Head of caudate nucleus (tissue), 42 donors: ENCODE measurements around the gene GLP2R.
A peak's percentile ranks its signal among the peaks of the same experiment; 100 is the strongest.

Experiments used
- DNase-seq, 42 donors: peaks; one replicate each; pipeline versions ENCODE4 v3.0.0 to v3.0.0-alpha.2; 2020 to 2021; ENCODE audit warnings: mixed read lengths in 7 of 42
- intact Hi-C: fragments of 100-400 bp; cut with DNase I; formaldehyde crosslinking; loops from one replicate; pipeline ENCODE4 v1.15.0; 2022

Gene GLP2R

DNA sequence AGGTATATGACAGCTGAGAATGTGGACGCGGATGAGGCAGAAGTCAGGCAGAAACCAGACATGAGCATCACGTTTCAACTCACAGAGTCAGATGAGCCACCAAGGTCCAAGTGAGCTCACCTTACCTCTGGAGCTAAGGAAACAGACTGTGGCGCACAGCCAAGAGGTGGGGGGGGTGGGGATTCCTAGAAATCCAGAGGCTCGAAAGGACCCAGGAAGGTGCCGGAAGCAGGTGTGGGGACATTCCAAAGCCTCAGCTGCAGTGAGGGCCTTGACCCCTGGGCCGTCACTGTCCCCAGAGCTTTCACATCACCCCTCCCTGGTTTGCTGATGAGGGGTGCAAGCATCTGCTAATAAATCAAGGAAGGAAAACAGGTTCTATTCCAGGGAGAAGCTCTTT is 108.6 kb downstream of the GLP2R start:
- intact Hi-C loops, result no loop called here
- no peak for DNase-seq

DNA sequence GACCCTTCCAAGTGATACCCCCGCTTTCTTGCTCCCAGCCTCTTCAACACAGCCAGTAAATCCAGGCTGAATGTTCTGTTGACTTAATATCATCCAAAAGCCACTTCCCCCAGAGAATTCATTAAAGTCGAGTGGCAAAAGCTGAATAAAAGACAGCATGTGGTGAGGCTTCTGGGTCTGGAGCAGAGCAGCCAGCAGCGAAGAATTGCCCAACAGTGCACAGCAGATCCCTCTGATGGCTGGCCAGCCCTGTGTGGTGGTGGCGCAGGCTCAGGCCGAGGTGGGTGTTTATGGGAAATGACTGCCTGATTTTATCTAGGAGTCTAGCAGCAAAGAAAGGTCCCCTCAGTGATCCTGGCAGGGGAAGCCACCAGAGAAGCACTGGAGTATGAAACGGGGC is 109.7 kb downstream of the GLP2R start:
- DNase-seq, result no peak
- intact Hi-C loops, result no loop called here

DNA sequence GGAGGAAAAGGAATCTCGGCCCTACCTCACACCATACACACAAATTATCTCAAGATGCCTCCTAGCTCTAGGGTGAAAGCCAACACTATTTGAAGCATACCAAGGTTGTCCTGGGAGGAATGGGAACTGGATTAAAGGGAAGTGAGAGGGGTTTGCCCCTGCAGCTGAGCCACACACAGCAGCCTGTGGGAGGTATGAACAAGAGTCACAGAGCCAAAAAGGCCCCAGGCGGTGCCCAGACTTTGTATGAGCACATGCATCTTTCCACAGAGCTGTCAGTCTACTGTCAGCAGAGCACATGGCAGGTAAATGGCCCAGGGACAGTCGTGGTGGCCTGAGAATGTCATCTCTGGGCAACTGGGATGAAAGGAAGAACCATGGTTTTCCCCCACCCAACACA is 110.4 kb downstream of the GLP2R start:
- DNase-seq, result no peak
- intact Hi-C loops, result no loop called here

- peak in 35 of 42 donors; percentile 30 to 86 (median 60) for DNase-seq
- intact Hi-C loops, result no loop called here
Measured at GRCh38 chr17:9937241-9937761, 111.6 kb downstream of the GLP2R start.

GRCh38 chr17:9937901-9938300 is 112.2 kb downstream of the GLP2R start:
- intact Hi-C loops, result no loop called here
- no peak for DNase-seq

- no peak for DNase-seq
- intact Hi-C loops, result no loop called here
Measured at GRCh38 chr17:9938764-9939163, 113.0 kb downstream of the GLP2R start.

DNA sequence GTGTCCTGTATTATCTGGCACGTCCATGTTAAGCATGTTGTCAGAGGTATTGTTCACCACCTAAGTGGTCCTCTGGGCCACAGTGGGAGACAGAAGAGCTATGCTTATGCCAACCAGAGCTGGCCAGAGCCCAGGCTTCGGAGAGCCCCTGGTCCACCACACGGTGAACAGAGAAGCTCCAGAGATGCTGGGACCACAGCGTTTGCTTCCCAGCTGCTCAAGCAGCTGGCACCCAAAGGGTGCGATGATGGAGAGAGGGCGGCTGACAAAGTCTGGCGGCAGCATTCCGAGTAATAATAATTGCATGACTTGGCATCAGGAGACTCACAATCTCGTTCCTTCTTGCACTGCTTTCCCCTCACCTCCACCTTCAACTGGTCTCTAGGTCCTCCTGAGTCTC is 115.1 kb downstream of the GLP2R start:
- intact Hi-C loops, result no loop called here
- no peak for DNase-seq

DNA sequence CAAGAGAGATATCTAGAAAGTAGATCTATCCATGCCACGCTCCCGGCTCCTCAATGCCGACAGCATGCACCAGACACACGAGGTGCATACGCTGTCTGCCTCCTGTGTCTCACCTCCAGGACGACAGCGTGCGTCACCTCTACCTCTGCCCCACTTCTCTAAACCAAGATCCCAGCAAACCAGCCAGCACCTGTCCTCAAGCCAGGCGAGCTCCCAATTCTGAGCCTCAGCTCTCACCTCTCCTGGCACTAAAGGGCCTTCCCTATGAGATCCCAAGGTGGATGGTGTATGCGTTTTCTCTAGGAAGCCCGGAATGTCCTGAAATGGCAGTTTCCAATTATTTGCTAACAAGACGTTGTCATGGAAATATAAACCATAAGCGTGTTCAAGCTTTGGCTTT is 115.6 kb downstream of the GLP2R start:
- intact Hi-C loops, result no loop called here
- DNase-seq, result peak in 3 of 42 donors; percentile 26 to 47 (median 42)
